ENCODE data around the gene TMEM126A.

- TF ChIP-seq EZH2 (IDR thresholded peaks at IDR 0.05; ENCODE audit: insufficient read depth, poor library complexity, severe bottlenecking) (no peak), EZH2phosphoT487 (IDR thresholded peaks at IDR 0.05; ENCODE audit: insufficient read depth, low read depth) (no peak)
These were observed 31.8 kb downstream of the TMEM126A start for GRCh38 chr11:85679576-85679975.

Data from GM23248 (cell line).